Keratinocyte (primary cell): ENCODE results near the gene FHOD1. TPM values are rescaled to one million over a fixed set of nuclear protein-coding genes. Genes with fewer than 3 reads are reported as not detected.

Experiments used
- DNase-seq: peaks from one replicate; pipeline ENCODE4 v3.0.0-alpha.2; 2011; ENCODE audit warnings: low read depth, missing footprints, low spot score
- FAIRE-seq: peaks from 2 replicates; lab custom pipeline; 2011; peaks lifted over from hg19 to GRCh38; lab: Jason Lieb, UNC
- H2AFZ ChIP-seq: 2 replicates; pipeline ENCODE4 v1.6.0; 2012; ENCODE audit warnings: low read length, control low read depth, inconsistent platforms; ENCODE audit not compliant: control insufficient read depth
- H3K27ac ChIP-seq: 2 replicates; pipeline ENCODE4 v1.5.1; 2011; ENCODE audit warnings: low read length; ENCODE audit not compliant: control insufficient read depth, insufficient read depth
- H3K27me3 ChIP-seq: 3 replicates; pipeline ENCODE4 v1.6.0; 2011; ENCODE audit warnings: low read length; ENCODE audit not compliant: control insufficient read depth, insufficient read depth; ENCODE audit errors: extremely low read depth
- H3K36me3 ChIP-seq, 2 experiments: 2 replicates in 1 of 2; 3 replicates in 1 of 2; pipeline ENCODE4 v1.5.1; 2011; ENCODE audit warnings: low read length in 2 of 2, mild to moderate bottlenecking in 1 of 2; ENCODE audit not compliant: control insufficient read depth in 2 of 2, insufficient read depth in 2 of 2; ENCODE audit errors: extremely low read depth in 1 of 2
- H3K4me1 ChIP-seq: 3 replicates; pipeline ENCODE4 v1.5.1; 2011; ENCODE audit warnings: low read length; ENCODE audit not compliant: control insufficient read depth, insufficient read depth; ENCODE audit errors: extremely low read depth
- H3K4me2 ChIP-seq: 3 replicates; pipeline ENCODE4 v1.6.0; 2011; ENCODE audit warnings: low read depth, low read length; ENCODE audit not compliant: control insufficient read depth, insufficient read depth; ENCODE audit errors: extremely low read depth
- H3K4me3 ChIP-seq, 3 experiments: fragments of 200-600 bp in 1 of 3; sonication (generic) in 1 of 3; 2 replicates in 2 of 3; 3 replicates in 1 of 3; pipeline ENCODE4 v1.5.1; 2011 to 2016; ENCODE audit warnings: low read length in 3 of 3, mild to moderate bottlenecking in 3 of 3, control low read depth in 2 of 3, inconsistent platforms in 1 of 3, low read depth in 1 of 3, mixed read lengths in 1 of 3, mixed run types in 1 of 3, moderate library complexity in 1 of 3; ENCODE audit not compliant: control insufficient read depth in 2 of 3, insufficient read depth in 2 of 3; ENCODE audit errors: extremely low read depth in 1 of 3
- H3K79me2 ChIP-seq: 2 replicates; pipeline ENCODE4 v1.6.0; 2012; ENCODE audit warnings: low read length; ENCODE audit not compliant: control insufficient read depth, insufficient read depth
- H3K9ac ChIP-seq: 3 replicates; pipeline ENCODE4 v1.6.0; 2011; ENCODE audit warnings: low read length; ENCODE audit not compliant: control insufficient read depth, insufficient read depth; ENCODE audit errors: extremely low read depth
- H3K9me1 ChIP-seq: 3 replicates; pipeline ENCODE4 v1.6.0; 2011; ENCODE audit warnings: low read length; ENCODE audit not compliant: control insufficient read depth, insufficient read depth; ENCODE audit errors: extremely low read depth
- H3K9me3 ChIP-seq: 2 replicates; pipeline ENCODE4 v1.5.1; 2012; ENCODE audit warnings: low read depth, low read length; ENCODE audit not compliant: control insufficient read depth
- H4K20me1 ChIP-seq: 3 replicates; pipeline ENCODE4 v1.6.0; 2011; ENCODE audit warnings: low read length; ENCODE audit not compliant: control insufficient read depth, insufficient read depth; ENCODE audit errors: extremely low read depth
- EZH2 ChIP-seq: IDR thresholded peaks from one replicate; pipeline ENCODE4 v1.6.1; 2012; ENCODE audit warnings: inconsistent platforms, mild to moderate bottlenecking, low read length, moderate library complexity
- dilution Hi-C: fragments of 300-500 bp; cut with MboI; formaldehyde crosslinking; loops from one replicate; pipeline ENCODE4 v1.7.0; 2020; ENCODE audit warnings: low sequenced_read_pairs; ENCODE audit not compliant: extremely low pct_ligation_motif_present
- polyA plus RNA-seq, 5 experiments: library from polyadenylated mRNA; depleted of rRNA in 3 of 5; stranded (reverse) in 3 of 5; stranded (forward) in 1 of 5; unstranded in 1 of 5; fragments of >200 nt; gene quantifications; 1 replicate in 1 of 5; 2 replicates in 3 of 5; 3 replicates in 1 of 5; pipeline versions ENCODE4 v1.2.1 to v1.2.3, GENCODE V29; 2011 to 2012; ENCODE audit warnings: missing spikeins in 2 of 5, low read depth in 1 of 5, low replicate concordance in 1 of 5
- TF ChIP-seq, protein P1 (sequence below), 3 experiments: IDR thresholded peaks in 1 of 3; conservative IDR thresholded peaks in 1 of 3; optimal IDR thresholded peaks in 1 of 3; 2 replicates in 2 of 3; 3 replicates in 1 of 3; pipeline versions ENCODE3 to v1.5.1; 2011; ENCODE audit warnings: low read length in 3 of 3, mild to moderate bottlenecking in 3 of 3, moderate library complexity in 2 of 3, control low read depth in 1 of 3, inconsistent platforms in 1 of 3; ENCODE audit not compliant: insufficient read depth in 2 of 3; ENCODE audit errors: extremely low read depth in 1 of 3

The FHOD1 gene
- polyA plus RNA-seq, 1 donor (not counting 4 experiments of a cell fraction or from before 2014, with no cell fraction given): 29.4 TPM

DNA sequence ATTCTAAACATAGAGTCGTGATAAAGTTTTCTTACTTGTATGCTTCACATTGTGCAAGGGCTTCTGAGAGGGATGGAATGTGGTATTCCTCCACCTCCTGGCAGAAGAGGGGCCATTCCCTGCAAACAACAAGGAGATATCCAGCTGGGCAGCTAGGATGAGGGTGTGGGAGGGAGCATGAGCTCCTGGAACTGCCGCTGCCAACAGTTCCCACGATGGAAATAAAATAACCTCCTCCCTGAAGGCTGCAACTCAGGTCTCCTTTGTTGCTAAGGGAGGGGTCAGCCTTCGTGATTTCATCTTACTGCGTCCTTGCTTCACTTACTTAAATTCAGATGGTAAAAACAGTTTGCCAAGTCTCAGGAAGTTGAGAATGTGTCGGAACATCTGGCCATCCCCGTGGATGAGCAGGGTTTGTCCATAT is 47.7 kb upstream of the FHOD1 start:
- dilution Hi-C loops: no loop called here
- Histone ChIP-seq H3K4me1 (no peaks in the 10 kb centered on the region), H4K20me1 (no peaks in the 10 kb centered on the region), H3K79me2 (no peaks in the 10 kb centered on the region), H3K27ac (no peak overlapping the region), H3K9me1 (no peaks in the 10 kb centered on the region), H3K9ac (no peak overlapping the region), H3K27me3 (peaks cover 48% of the 10 kb centered on the region), H3K4me3 (no peak overlapping the region), H3K4me2 (no peak overlapping the region), H3K36me3 (no peaks in the 10 kb centered on the region), H2AFZ (no peak overlapping the region), H3K9me3 (no peaks in the 10 kb centered on the region)
- TF ChIP-seq, protein P1, sequence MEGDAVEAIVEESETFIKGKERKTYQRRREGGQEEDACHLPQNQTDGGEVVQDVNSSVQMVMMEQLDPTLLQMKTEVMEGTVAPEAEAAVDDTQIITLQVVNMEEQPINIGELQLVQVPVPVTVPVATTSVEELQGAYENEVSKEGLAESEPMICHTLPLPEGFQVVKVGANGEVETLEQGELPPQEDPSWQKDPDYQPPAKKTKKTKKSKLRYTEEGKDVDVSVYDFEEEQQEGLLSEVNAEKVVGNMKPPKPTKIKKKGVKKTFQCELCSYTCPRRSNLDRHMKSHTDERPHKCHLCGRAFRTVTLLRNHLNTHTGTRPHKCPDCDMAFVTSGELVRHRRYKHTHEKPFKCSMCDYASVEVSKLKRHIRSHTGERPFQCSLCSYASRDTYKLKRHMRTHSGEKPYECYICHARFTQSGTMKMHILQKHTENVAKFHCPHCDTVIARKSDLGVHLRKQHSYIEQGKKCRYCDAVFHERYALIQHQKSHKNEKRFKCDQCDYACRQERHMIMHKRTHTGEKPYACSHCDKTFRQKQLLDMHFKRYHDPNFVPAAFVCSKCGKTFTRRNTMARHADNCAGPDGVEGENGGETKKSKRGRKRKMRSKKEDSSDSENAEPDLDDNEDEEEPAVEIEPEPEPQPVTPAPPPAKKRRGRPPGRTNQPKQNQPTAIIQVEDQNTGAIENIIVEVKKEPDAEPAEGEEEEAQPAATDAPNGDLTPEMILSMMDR (optimal IDR thresholded peaks at IDR 0.05 in 1 of 3, IDR thresholded peaks at IDR 0.05 in 1 of 3, conservative IDR thresholded peaks at IDR 0.05 in 1 of 3; ENCODE audit: extremely low read depth in 1 of 3, insufficient read depth in 2 of 3, low read length in 3 of 3): no peak
- DNase-seq (no peak), FAIRE-seq (no peak)

DNA sequence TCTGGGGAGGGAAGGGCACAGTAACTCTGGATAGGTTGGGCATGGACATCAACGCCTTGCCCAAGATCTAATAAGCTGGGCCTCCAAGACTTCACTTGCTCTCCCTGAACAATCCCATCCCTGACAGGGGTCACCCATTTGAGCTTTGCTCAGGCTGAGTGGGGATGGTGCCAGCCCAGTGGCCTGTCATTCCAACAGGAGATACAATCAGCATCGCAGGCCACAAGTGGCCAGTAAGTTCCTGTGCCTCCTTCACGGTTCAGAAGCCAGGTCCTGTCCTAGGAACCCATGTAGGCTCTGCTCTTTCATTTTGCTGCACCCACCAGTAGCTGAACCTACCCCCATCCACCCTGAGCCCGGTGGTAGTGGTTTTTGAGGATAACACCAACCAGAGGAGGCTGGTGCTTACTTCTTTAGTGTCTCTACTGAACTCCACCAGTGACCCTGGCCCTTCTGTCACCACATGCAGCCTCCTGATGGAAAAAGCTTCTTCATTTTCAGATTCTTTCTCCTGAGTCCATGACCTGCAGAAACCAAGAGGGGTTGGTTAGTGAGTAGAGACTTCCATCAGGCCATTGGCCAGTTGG is 47.0 kb upstream of the FHOD1 start:
- H3K9me3 ChIP-seq: no peaks in the 10 kb centered on the region
- no peak overlapping the region for H2AFZ ChIP-seq
- no peak overlapping the region for H3K4me2 ChIP-seq
- TF ChIP-seq EZH2: no peak
- peaks cover 45% of the 10 kb centered on the region for H3K27me3 ChIP-seq
- no peaks in the 10 kb centered on the region for H4K20me1 ChIP-seq
- H3K79me2 ChIP-seq: no peaks in the 10 kb centered on the region
- dilution Hi-C loops: no loop called here
- no peak overlapping the region for H3K9ac ChIP-seq
- H3K36me3 ChIP-seq: no peaks in the 10 kb centered on the region
- H3K9me1 ChIP-seq: no peaks in the 10 kb centered on the region
- no peak overlapping the region for H3K4me3 ChIP-seq
- DNase-seq (no peak), FAIRE-seq (no peak)
- H3K27ac ChIP-seq: no peak overlapping the region
- no peaks in the 10 kb centered on the region for H3K4me1 ChIP-seq

- no peaks in the 10 kb centered on the region for H3K79me2 ChIP-seq
- no peak overlapping the region for H3K4me3 ChIP-seq
- no peak overlapping the region for H2AFZ ChIP-seq
- no peak overlapping the region for H3K4me2 ChIP-seq
- H3K9ac ChIP-seq: no peak overlapping the region
- H4K20me1 ChIP-seq: no peaks in the 10 kb centered on the region
- H3K27me3 ChIP-seq: peaks cover 33% of the 10 kb centered on the region
- H3K9me1 ChIP-seq: no peaks in the 10 kb centered on the region
- H3K9me3 ChIP-seq: no peaks in the 10 kb centered on the region
- TF ChIP-seq, protein P1 (optimal IDR thresholded peaks at IDR 0.05 in 1 of 3, IDR thresholded peaks at IDR 0.05 in 1 of 3, conservative IDR thresholded peaks at IDR 0.05 in 1 of 3; ENCODE audit: extremely low read depth in 1 of 3, insufficient read depth in 2 of 3, low read length in 3 of 3): no peak
- no peak for TF ChIP-seq EZH2
- no peak overlapping the region for H3K27ac ChIP-seq
- no peaks in the 10 kb centered on the region for H3K4me1 ChIP-seq
- dilution Hi-C loops: no loop called here
- DNase-seq (no peak), FAIRE-seq (no peak)
- no peaks in the 10 kb centered on the region for H3K36me3 ChIP-seq
Observed at GRCh38 chr16:67291461-67291860, 44.2 kb upstream of the FHOD1 start.
